Mucosa of gallbladder (tissue), 1 donor: ENCODE results near the gene MTIF2. TPM values are rescaled to one million over a fixed set of nuclear protein-coding genes. Genes with fewer than 3 reads are reported as not detected.
A peak's percentile ranks its signal among the peaks of the same experiment; 100 is the strongest.
"Not testable (repeated sequence)": the region's sequence is repeated elsewhere in the genome, so short reads cannot be mapped to it uniquely, and the experiment has no call there.

Experiments
- DNase-seq: peaks from one replicate; pipeline ENCODE4 v3.0.0-alpha.2; 2020; ENCODE audit warnings: low spot score
- total RNA-seq: library from RNA; stranded (reverse); gene quantifications from one replicate; pipeline ENCODE4 v1.2.1, GENCODE V29; 2021
- donor health status: DM: no; HTN: no; CAD: no.

MTIF2 gene
- total RNA-seq = 22.8 TPM

- DNase-seq = peak; percentile 95
Measured at GRCh38 chr2:55268907-55269644, at the start of gene MTIF2. Gene MTIF2 (minus strand): TSS chr2:55269231. CDS start chr2:55263858, 5,373 bp downstream.

GRCh38 chr2:55314985-55315384 is 46.0 kb upstream of the MTIF2 start:
- DNase-seq = no peak

- DNase-seq = no peak
Measured at GRCh38 chr2:55311444-55311870, 42.4 kb upstream of the MTIF2 start.

- DNase-seq = no peak
Measured at GRCh38 chr2:55309446-55309845, 40.4 kb upstream of the MTIF2 start.

GRCh38 chr2:55302241-55302640 is 33.2 kb upstream of the MTIF2 start:
- no peak for DNase-seq

- no peak for DNase-seq
Measured at GRCh38 chr2:55301277-55301676, 32.2 kb upstream of the MTIF2 start.

GRCh38 chr2:55296393-55296792 is 27.4 kb upstream of the MTIF2 start:
- DNase-seq = no peak

GRCh38 chr2:55283083-55283482 is 14.1 kb upstream of the MTIF2 start:
- DNase-seq = no peak

- DNase-seq = peak; percentile 89
Measured at GRCh38 chr2:55282110-55282917, 13.3 kb upstream of the MTIF2 start.

- not testable (repeated sequence) for DNase-seq
Measured at GRCh38 chr2:55280851-55281546, 12.0 kb upstream of the MTIF2 start.

- not testable (repeated sequence) for DNase-seq
Measured at GRCh38 chr2:55279859-55280424, 10.9 kb upstream of the MTIF2 start.

- not testable (repeated sequence) for DNase-seq
Measured at GRCh38 chr2:55279214-55279835, 10.3 kb upstream of the MTIF2 start.

- no peak for DNase-seq
Measured at GRCh38 chr2:55277310-55277709, 8.3 kb upstream of the MTIF2 start.

- not testable (repeated sequence) for DNase-seq
Measured at GRCh38 chr2:55274346-55274745, 5.3 kb upstream of the MTIF2 start.

GRCh38 chr2:55269645-55269990 is 587 bp upstream of the MTIF2 start:
- DNase-seq = no peak

- no peak for DNase-seq
Measured at GRCh38 chr2:55268288-55268906, 634 bp downstream of the MTIF2 start.

- DNase-seq = not testable (repeated sequence)
Measured at GRCh38 chr2:55259586-55259985, 9.4 kb downstream of the MTIF2 start.

- DNase-seq = no peak
Measured at GRCh38 chr2:55252832-55253231, 16.2 kb downstream of the MTIF2 start.

- DNase-seq = no peak
Measured at GRCh38 chr2:55247025-55247424, 22.0 kb downstream of the MTIF2 start.

- no peak for DNase-seq
Measured at GRCh38 chr2:55245411-55245810, 23.6 kb downstream of the MTIF2 start.

- DNase-seq = no peak
Measured at GRCh38 chr2:55242617-55243016, 26.4 kb downstream of the MTIF2 start.
